ENCODE data around the gene RNF208. TPM values are rescaled to one million over a fixed set of nuclear protein-coding genes. Genes with fewer than 3 reads are reported as not detected.

The RNF208 gene
- total and polyA plus RNA-seq, 2 of the 4 experiments (the other 2 are of a cell fraction) = 1.2 TPM; not detected in 1

GRCh38 chr9:137192859-137193258 lies 29.2 kb downstream of the RNF208 start:
- no CpG with 5 or more reads among the region's 2 CpGs for WGBS, 2 experiments (ENCODE audit: extremely low coverage in 2 of 2, insufficient read length in 1 of 2)
- no peaks in the 10 kb centered on the region for H3K9me1 ChIP-seq (ENCODE audit: insufficient read depth, low read length)
- H3K4me3 ChIP-seq (ENCODE audit: insufficient read depth, low read depth, low read length) = no peak overlapping the region
- H2BK15ac ChIP-seq (ENCODE audit: low read depth, low read length) = no peak overlapping the region
- H2BK20ac ChIP-seq (ENCODE audit: low read depth, low read length) = no peak overlapping the region
- no peak overlapping the region for H3K56ac ChIP-seq (ENCODE audit: extremely low read depth, insufficient read depth, low read length)
- POLR2A ChIA-PET (ENCODE audit: unreplicated experiment) = no interaction called here
- H4K5ac ChIP-seq (ENCODE audit: low read depth, low read length) = no peak overlapping the region
- no peak for ATAC-seq (ENCODE audit: low read depth)
- H2BK120ac ChIP-seq (ENCODE audit: low read depth, low read length) = no peak overlapping the region
- H2BK5ac ChIP-seq (ENCODE audit: low read depth, low read length, poor library complexity, severe bottlenecking) = no peak overlapping the region
- peaks cover 5 to 72% of the 10 kb centered on the region in 2 experiments for H3K79me1 ChIP-seq (ENCODE audit: low read depth in 1 of 2, low read length in 2 of 2)
- no peak overlapping the region for H3K9ac ChIP-seq (ENCODE audit: low read depth, low read length)
- TF ChIP-seq SMC3 (IDR thresholded peaks at IDR 0.05; ENCODE audit: low read depth, low read length) (no peak), NFE2L2 (IDR thresholded peaks at IDR 0.05; ENCODE audit: low read depth, low read length) (no peak), RAD21 (IDR thresholded peaks at IDR 0.05; ENCODE audit: low read length) (no peak), BHLHE40 (IDR thresholded peaks at IDR 0.05; ENCODE audit: low read depth, low read length) (no peak), USF2 (IDR thresholded peaks at IDR 0.05; ENCODE audit: low read depth, low read length) (no peak), POLR2A (IDR thresholded peaks at IDR 0.05; ENCODE audit: low read depth, low read length) (no peak)
- H3K9me3 ChIP-seq (ENCODE audit: control insufficient read depth, insufficient read depth, low read length) = no peaks in the 10 kb centered on the region
- intact Hi-C loops (cut with micrococcal nuclease) (no loop called here), dilution Hi-C loops (cut with HindIII; ENCODE audit: low sequenced_read_pairs, unreplicated experiment) (no loop called here), in situ Hi-C loops (cut with MboI; ENCODE audit: low sequenced_read_pairs) (no loop called here)
- CTCF ChIA-PET = no interaction called here
- H3K4me2 ChIP-seq (ENCODE audit: low read depth, low read length) = no peak overlapping the region
- no peak overlapping the region for H3K27ac ChIP-seq (ENCODE audit: insufficient read depth, low read length)
- H2AK5ac ChIP-seq (ENCODE audit: low read depth, low read length) = no peak overlapping the region
- H3K14ac ChIP-seq (replicated peaks; ENCODE audit: low read depth, low read length) = no peak overlapping the region
- H2AK9ac ChIP-seq (replicated peaks; ENCODE audit: low read depth, low read length, poor library complexity) = no peak overlapping the region
- H2AFZ ChIP-seq (replicated peaks; ENCODE audit: low read length, poor library complexity) = no peak overlapping the region
- H4K91ac ChIP-seq (ENCODE audit: insufficient read depth, low read depth, low read length) = no peak overlapping the region
- peaks cover 11% of the 10 kb centered on the region for H3K4me1 ChIP-seq (ENCODE audit: control insufficient read depth, insufficient read depth, low read length)
- no TSS peak for BruUV-seq (replicated peaks)
- no peak overlapping the region for H3K4ac ChIP-seq (ENCODE audit: low read depth, low read length)
- peaks cover 36% of the 10 kb centered on the region for H4K20me1 ChIP-seq (ENCODE audit: insufficient read depth, low read length)
- no peak for DNase-seq
- H3K23ac ChIP-seq (ENCODE audit: low read depth, low read length) = no peak overlapping the region
- H4K8ac ChIP-seq (ENCODE audit: low read depth in 2 of 2, low read length in 2 of 2) = no peak overlapping the region
- H3K36me3 ChIP-seq (ENCODE audit: control insufficient read depth, insufficient read depth, low read length) = peaks cover 26% of the 10 kb centered on the region
- no peaks in the 10 kb centered on the region for H3K27me3 ChIP-seq (ENCODE audit: control insufficient read depth, insufficient read depth, low read length)
- H3K18ac ChIP-seq (ENCODE audit: low read depth, low read length) = no peak overlapping the region
